ENCODE results near the gene SBNO2. TPM values are rescaled to one million over a fixed set of nuclear protein-coding genes. Genes with fewer than 3 reads are reported as not detected.
"Not testable (repeated sequence)": the region's sequence is repeated elsewhere in the genome, so short reads cannot be mapped to it uniquely, and the experiment has no call there.

SBNO2 gene
- total RNA-seq, 2 donors from 2014 or later = 58.6 to 71.9 TPM

DNA sequence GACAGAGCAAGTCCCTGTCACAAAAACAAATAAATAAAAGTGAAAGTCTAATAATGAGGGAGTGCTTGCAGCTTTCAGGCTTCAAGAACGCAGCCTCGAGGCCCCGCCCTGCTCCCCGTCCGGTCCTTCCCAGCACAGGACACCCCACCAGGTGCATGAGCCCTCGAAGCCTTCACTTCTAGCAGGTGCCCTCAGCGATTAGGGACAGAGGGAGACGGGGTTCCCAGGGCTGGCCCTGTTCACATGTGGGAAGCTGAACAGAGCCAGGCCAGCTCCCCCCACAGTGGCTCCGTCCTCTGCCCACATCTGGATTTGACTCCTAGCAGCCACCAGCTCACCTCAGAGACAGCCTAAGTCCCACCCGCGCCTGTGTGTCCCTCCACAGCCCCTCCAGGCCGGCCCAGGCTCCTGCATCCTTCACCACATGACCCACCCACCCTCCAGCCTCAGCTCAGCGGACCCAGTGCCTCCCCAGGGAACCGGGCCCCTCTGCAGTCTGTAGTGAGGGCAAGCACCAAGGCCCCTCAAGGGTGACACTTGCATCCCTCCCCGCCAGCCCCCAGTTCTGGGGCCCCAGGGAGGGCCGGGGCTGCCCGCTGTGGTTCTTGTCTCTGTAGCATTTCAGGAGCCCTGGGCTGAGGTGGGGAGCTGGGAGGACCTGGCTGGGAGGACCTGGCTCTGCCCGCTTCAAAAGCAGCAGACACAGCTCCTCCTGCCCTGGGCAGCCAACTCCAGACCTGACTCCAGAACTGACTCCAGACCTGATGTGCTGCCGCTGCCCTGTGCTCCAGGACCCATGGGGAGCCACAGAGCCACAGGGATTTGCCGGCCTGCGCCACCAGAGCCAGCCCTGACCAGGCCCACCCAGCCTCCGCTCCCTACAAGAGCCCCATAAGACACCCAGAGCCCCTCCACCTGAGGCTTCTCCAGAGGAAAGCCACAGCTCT is 43.0 kb downstream of the SBNO2 start:
- ATAC-seq (peak; percentile 4), DNase-seq (peak; percentile 45 to 54)
- intact Hi-C loops (cut with DNase I, micrococcal nuclease) = no loop called here

GRCh38 chr19:1129535-1129934 is 44.5 kb downstream of the SBNO2 start:
- intact Hi-C loops (cut with DNase I, micrococcal nuclease) = no loop called here
- no peak for ATAC-seq
- no peak for DNase-seq

GRCh38 chr19:1129084-1129483 is 45.0 kb downstream of the SBNO2 start:
- intact Hi-C loops (cut with DNase I, micrococcal nuclease); ATAC-seq; DNase-seq: not testable (repeated sequence)

DNA sequence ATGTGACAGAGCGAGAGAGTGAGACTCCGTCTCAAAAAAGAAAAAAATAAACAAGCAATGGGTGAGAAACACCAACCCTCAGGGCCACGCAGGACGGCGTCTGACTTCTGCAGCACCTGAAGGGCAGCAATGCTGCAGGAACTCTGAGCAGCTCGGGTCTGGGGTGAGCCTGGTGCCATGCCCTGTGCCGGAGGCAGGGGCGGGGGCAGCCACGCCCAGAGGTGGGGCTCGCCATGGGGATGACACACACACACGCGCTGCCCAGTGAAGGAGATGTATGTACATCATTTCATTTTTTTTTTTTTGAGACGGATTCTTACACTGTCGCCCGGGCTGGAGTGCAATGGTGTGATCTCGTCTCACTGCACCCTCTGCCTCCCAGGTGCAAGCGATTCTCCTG is 46.0 kb downstream of the SBNO2 start:
- intact Hi-C loops (cut with DNase I, micrococcal nuclease) = no loop called here
- ATAC-seq (no peak), DNase-seq (peak in 1 of 2 donors; percentile 43)

GRCh38 chr19:1126984-1127760 is 46.9 kb downstream of the SBNO2 start:
- ATAC-seq (no peak), DNase-seq (no peak)
- intact Hi-C loops (cut with DNase I, micrococcal nuclease) = no loop called here

- DNase-seq = no peak
- no peak for ATAC-seq
- intact Hi-C loops (cut with DNase I, micrococcal nuclease) = no loop called here
Observed at GRCh38 chr19:1125601-1126467, 48.2 kb downstream of the SBNO2 start.

DNA sequence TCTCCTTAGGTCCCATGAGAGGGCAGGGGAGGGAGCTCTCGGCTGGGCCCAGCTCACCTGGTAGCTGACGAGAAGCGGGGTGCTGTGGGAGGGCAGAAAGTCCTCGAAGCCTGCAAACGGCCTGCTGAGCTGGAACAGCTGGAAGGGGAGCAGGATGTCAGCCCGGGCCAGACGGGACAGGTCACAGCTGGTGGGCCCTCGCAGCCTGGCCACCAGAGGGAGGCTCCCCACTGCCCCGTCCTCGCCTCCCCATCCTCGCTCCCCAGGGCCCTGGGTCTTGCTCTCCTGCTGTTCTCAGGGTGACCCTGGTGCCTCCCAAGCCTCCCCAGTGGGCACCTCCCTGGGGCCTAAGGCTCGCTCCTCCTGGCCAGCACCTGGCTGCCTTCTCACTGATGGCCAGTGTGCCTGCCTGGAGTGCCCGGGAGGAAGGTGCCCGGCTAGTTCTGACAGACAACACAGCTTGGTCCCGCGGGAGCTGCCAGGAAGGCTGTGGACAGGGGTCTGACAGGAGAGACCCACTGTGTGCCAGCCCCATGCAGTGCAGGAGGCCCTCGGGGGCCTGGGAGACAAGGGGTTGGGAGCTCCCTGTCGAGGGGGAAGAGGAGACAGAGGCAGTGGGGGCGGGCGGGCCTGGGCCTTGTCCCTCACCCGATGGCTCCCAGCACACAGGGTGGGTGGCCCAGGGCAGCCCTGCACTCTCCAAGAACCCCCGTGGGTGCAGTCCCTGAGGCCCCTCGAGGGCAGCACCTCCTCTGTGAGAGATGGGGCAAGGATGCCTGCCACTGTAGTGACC is 50.0 kb downstream of the SBNO2 start:
- ATAC-seq = no peak
- no peak for DNase-seq
- intact Hi-C loops (cut with DNase I, micrococcal nuclease) = no loop called here

- DNase-seq (no peak), ATAC-seq (no peak)
- intact Hi-C loops (cut with DNase I, micrococcal nuclease) = no loop called here
Observed at GRCh38 chr19:1123381-1123780, 50.7 kb downstream of the SBNO2 start.

DNA sequence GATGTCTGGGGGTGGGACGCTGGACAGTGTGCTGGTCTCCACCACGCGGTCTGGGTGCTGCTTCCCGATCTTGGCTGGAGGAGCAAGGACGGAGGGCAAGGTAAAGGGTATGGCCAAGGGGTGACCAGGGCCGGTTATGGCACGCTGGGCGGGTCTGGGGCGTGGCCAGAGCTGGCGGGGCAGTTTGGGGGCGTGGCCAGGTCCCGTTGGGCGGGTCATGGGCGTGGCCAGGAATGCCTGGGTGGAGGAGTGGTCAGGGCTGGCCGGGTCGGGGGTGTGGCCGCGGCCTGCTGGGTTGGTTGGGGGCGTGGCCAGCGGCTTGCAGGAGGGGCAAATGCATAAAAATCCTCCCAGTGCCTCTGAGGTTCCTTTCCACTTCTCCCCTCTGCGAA is 51.1 kb downstream of the SBNO2 start:
- DNase-seq = peak; percentile 71 to 85
- ATAC-seq = peak; percentile 94
- intact Hi-C loops (cut with DNase I, micrococcal nuclease) = no loop called here

GRCh38 chr19:1122021-1122971 is 51.8 kb downstream of the SBNO2 start:
- DNase-seq (no peak), ATAC-seq (no peak)
- intact Hi-C loops (cut with DNase I, micrococcal nuclease) = no loop called here

DNA sequence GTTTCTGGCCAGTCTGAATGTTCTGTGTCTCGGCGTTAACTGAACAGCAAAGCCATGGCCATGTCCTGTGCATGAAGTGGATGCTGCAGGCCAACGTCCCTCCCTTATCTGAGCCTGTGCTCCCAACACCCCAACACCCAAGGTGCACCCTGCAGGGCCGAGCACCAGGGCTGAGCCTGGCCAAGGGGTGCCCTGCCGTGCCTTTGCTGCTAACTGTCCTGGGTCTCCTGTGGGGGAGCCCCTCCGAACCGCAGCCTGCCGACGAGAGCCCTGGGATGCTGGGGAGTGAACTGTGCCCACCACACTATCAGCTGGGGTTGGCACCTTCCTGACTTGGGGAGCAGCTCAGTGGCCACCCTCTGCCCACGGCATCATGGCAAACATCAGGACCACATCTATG is 52.7 kb downstream of the SBNO2 start:
- DNase-seq (no peak), ATAC-seq (no peak)
- intact Hi-C loops (cut with DNase I, micrococcal nuclease) = no loop called here

DNA sequence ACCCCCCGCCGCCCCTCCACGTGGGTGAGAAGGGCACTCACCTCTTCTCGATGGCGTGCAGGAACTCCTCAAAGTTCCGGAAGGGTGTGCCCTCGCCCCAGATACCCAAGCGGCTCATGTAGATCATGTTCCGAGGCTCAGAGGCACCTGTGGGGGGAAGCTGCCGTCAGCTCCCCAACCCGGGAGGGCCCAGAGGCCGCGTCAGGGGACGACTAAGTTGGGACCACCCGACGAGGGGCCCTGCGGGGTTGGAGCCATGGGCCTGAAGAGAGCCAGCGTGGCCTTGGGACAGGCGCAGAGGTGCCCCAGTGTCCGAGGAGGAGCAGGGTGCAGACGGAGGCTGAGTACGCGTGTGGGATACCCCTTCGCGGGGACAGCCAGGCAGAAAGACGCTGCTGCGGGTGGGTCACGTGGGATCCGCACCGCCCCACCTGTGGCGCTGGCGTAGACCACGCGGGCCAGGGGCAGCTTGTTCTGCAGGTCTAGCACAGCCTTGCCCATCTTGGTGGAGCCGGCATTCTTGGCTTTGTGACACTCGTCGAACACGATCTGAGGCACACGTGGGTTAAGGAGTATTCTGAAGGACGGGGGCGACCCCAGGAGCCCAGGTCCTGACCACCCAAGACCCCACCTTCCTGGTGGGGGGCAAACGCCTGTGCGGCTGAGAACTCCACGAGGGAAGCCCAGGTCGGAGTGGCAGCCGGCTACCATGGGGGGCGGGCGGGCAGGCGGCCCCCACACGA is 54.4 kb downstream of the SBNO2 start:
- intact Hi-C loops (cut with DNase I, micrococcal nuclease) = loop anchor here in 1 of 2 donors (5.0 kb wide), 1 partner anchor 73 kb away; no protein-coding TSS in a partner anchor
- DNase-seq = no peak
- no peak for ATAC-seq

GRCh38 chr19:1118999-1119398 is 55.1 kb downstream of the SBNO2 start:
- no peak for ATAC-seq
- intact Hi-C loops (cut with DNase I, micrococcal nuclease) = loop anchor here in 1 of 2 donors (5.0 kb wide), 1 partner anchor 73 kb away; no protein-coding TSS in a partner anchor
- DNase-seq = no peak

- intact Hi-C loops (cut with DNase I, micrococcal nuclease) = loop anchor here in 1 of 2 donors (5.0 kb wide), 1 partner anchor 75 kb away; no protein-coding TSS in a partner anchor
- ATAC-seq = no peak
Observed at GRCh38 chr19:1117654-1118053, 56.4 kb downstream of the SBNO2 start.

DNA sequence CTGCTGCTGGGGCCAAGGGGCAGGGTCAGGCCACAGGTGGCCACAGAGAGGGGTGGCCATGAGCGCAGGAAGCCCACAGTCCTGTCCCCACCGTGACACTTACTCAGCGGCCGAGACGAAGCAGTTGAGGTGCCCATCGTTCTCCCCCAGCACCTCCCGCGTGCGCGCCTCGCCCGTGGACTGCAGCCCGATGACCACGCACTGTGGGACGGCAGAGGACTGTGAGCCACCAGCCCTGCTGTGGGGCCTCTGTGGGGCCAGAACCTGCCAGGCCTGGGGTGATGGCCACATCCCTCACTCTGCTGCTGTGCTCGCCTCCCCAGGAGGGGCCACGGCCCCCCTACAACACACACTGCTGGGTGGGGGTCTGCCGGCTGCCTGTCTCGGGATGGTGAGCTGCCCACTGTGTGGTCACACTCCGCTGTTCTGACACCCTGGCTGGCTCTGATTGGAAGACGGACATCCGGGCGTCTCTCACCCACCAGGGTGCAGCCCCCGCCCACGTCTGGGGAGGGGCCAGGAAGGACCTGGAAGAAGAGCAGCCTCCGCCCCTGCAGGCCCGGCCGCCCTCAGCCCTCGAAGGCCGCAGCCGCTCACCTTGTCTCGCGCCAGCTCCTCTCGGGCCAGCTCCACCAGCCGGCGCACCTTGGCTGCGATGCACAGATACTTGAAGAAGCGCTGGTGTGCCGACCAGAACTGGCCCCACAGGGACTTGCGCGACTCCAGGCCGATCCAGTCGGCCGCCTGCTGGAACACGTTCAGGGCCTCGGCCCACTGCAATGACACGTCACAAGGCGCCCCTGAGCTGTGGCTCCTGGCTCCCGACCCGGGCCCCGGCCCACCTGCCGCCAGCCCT is 57.1 kb downstream of the SBNO2 start:
- ATAC-seq (no peak), DNase-seq (no peak)
- intact Hi-C loops (cut with DNase I, micrococcal nuclease) = loop anchor here in 1 of 2 donors (5.0 kb wide), 1 partner anchor 75 kb away; no protein-coding TSS in a partner anchor

More at GRCh38 chr19:1117654-1118053, 56.4 kb downstream of the SBNO2 start:
- no peak for DNase-seq

Data from left colon (tissue), 2 donors.